ENCODE measurements around the gene ZSCAN30.

ZSCAN30 gene

GRCh38 chr18:35328868-35329267 lies 38.8 kb upstream of the ZSCAN30 start:
- TF ChIP-seq CTCF (IDR thresholded peaks at IDR 0.05; ENCODE audit: low read depth, low read length, missing control alignments), result no peak

GRCh38 chr18:35326695-35327387 lies 36.8 kb upstream of the ZSCAN30 start:
- TF ChIP-seq CTCF (IDR thresholded peaks at IDR 0.05; ENCODE audit: low read depth, low read length, missing control alignments), result no peak

More at GRCh38 chr18:35328868-35329267, 38.8 kb upstream of the ZSCAN30 start:
- no peak overlapping the region for H3K4me3 ChIP-seq (ENCODE audit: low read depth, low read length)
- DNase-seq (ENCODE audit: low read depth), result no peak

GRCh38 chr18:35324926-35325655 lies 35.1 kb upstream of the ZSCAN30 start:
- no peak for TF ChIP-seq CTCF (IDR thresholded peaks at IDR 0.05; ENCODE audit: low read depth, low read length, missing control alignments)
- no peak overlapping the region for H3K4me3 ChIP-seq (ENCODE audit: low read depth, low read length)
- DNase-seq (ENCODE audit: low read depth), result no peak

More at GRCh38 chr18:35326695-35327387, 36.8 kb upstream of the ZSCAN30 start:
- no peak overlapping the region for H3K4me3 ChIP-seq (ENCODE audit: low read depth, low read length)
- DNase-seq (ENCODE audit: low read depth), result no peak

- H3K4me3 ChIP-seq (ENCODE audit: low read depth, low read length), result no peak overlapping the region
- no peak for TF ChIP-seq CTCF (IDR thresholded peaks at IDR 0.05; ENCODE audit: low read depth, low read length, missing control alignments)
- no peak for DNase-seq (ENCODE audit: low read depth)
Measured at GRCh38 chr18:35322486-35323458, 32.7 kb upstream of the ZSCAN30 start.

- DNase-seq (ENCODE audit: low read depth), result no peak
- no peak for TF ChIP-seq CTCF (IDR thresholded peaks at IDR 0.05; ENCODE audit: low read depth, low read length, missing control alignments)
Measured at GRCh38 chr18:35311496-35311895, 21.5 kb upstream of the ZSCAN30 start.

GRCh38 chr18:35306588-35307250 lies 16.7 kb upstream of the ZSCAN30 start:
- no peak for DNase-seq (ENCODE audit: low read depth)
- TF ChIP-seq CTCF (IDR thresholded peaks at IDR 0.05; ENCODE audit: low read depth, low read length, missing control alignments), result no peak
- no peak overlapping the region for H3K4me3 ChIP-seq (ENCODE audit: low read depth, low read length)

More at GRCh38 chr18:35311496-35311895, 21.5 kb upstream of the ZSCAN30 start:
- no peak overlapping the region for H3K4me3 ChIP-seq (ENCODE audit: low read depth, low read length)
